Kidney (tissue), 22 donors: ENCODE measurements around the gene ERCC3. TPM values are rescaled to one million over a fixed set of nuclear protein-coding genes. Genes with fewer than 3 reads are reported as not detected.

Experiments used
- DNase-seq, 5 donors: peaks; one replicate each; pipeline ENCODE4 v3.0.0-alpha.2; 2013 to 2020
- FAIRE-seq: peaks from 2 replicates; lab custom pipeline; 2012; peaks lifted over from hg19 to GRCh38; lab: Jason Lieb, UNC
- H3K27ac ChIP-seq, 2 donors: one replicate each; pipeline ENCODE4 v1.7.0; 2013; ENCODE audit warnings: low read depth in 2 of 2, low read length in 2 of 2, inconsistent platforms in 1 of 2
- H3K27me3 ChIP-seq: one replicate; pipeline ENCODE4 v1.7.1; 2013; ENCODE audit warnings: low read length, inconsistent platforms; ENCODE audit not compliant: control insufficient read depth, insufficient read depth
- H3K36me3 ChIP-seq, 3 donors: one replicate each; pipeline versions ENCODE4 v1.7.0 to v1.7.1; 2013; ENCODE audit warnings: low read length in 3 of 3, control low read depth in 1 of 3, inconsistent platforms in 1 of 3; ENCODE audit not compliant: insufficient read depth in 3 of 3, control insufficient read depth in 2 of 3
- H3K4me1 ChIP-seq, 3 donors: one replicate each; pipeline versions ENCODE4 v1.7.0 to v1.7.1; 2013; ENCODE audit warnings: low read length in 3 of 3, inconsistent platforms in 1 of 3, low read depth in 1 of 3; ENCODE audit not compliant: control insufficient read depth in 2 of 3, insufficient read depth in 2 of 3
- H3K4me3 ChIP-seq, 3 donors: one replicate each; pipeline versions ENCODE4 v1.7.0 to v1.8.1; 2013; ENCODE audit warnings: low read length in 3 of 3, control low read depth in 1 of 3, inconsistent platforms in 1 of 3
- H3K9ac ChIP-seq, 3 donors: one replicate each; pipeline versions ENCODE4 v1.7.0 to v1.7.1; 2013; ENCODE audit warnings: low read length in 3 of 3, control low read depth in 1 of 3, inconsistent platforms in 1 of 3
- H3K9me3 ChIP-seq, 3 donors: one replicate each; pipeline versions ENCODE4 v1.7.0 to v1.7.1; 2013; ENCODE audit warnings: low read length in 3 of 3, control low read depth in 1 of 3, inconsistent platforms in 1 of 3; ENCODE audit not compliant: control insufficient read depth in 2 of 3, insufficient read depth in 1 of 3
- CTCF ChIP-seq: IDR thresholded peaks from 3 replicates; pipeline ENCODE4 v1.5.1; 2012; ENCODE audit warnings: mild to moderate bottlenecking, moderate library complexity, borderline replicate concordance; ENCODE audit not compliant: insufficient read depth; ENCODE audit errors: extremely low read depth
- intact Hi-C: fragments of 100-400 bp; cut with DNase I; formaldehyde crosslinking; loops from one replicate; pipeline ENCODE4 v1.11.1; 2022
- long read RNA-seq, 10 donors: library from polyadenylated mRNA in 1 of 10; unstranded in 1 of 10; transcript quantifications; one replicate each; pipeline ENCODE4 v2.0.0 and lab custom pipeline, GENCODE V29; 2021 to 2026
- polyA plus RNA-seq: library from polyadenylated mRNA; stranded (reverse); fragments of 350-450 nt; fragmentation: Illumina TruSeq; extraction: RNeasy Lipid Tissue Mini Kit (QIAGEN cat#74804); gene quantifications from one replicate; pipeline ENCODE4 v1.2.3, GENCODE V29; 2014; ENCODE audit warnings: low read depth, low replicate concordance; ENCODE audit not compliant: insufficient read depth
- total RNA-seq: library from RNA; stranded (reverse); fragmentation: NEBNext Ultra II Directional; extraction: Animal tissue kit (Norgen Biotek cat#: 25700); gene quantifications from one replicate; pipeline ENCODE4 v1.2.1, GENCODE V29; 2021
- donor health status: control.
- donor health status: control.
- donor health status: control.
- donor health status: control.
- donor health status: control.
- donor health status: DM: yes; HTN: yes; CAD: no.
- donor health status: Normal renal cell carcinoma (clear cell type).

Gene ERCC3
- total RNA-seq (37.1 TPM), polyA plus RNA-seq (23.5 TPM)
- long read RNA-seq, donor 1, full-length matches to known transcripts, result 5 of 5 reads
- long read RNA-seq, donor 1, partial matches to known transcripts, result 0 of 5 reads
- long read RNA-seq, donor 1, other reads (novel, unspliced or antisense), result 0 of 5 reads
- long read RNA-seq, donor 2, full-length matches to known transcripts, result 10 of 10 reads
- long read RNA-seq, donor 2, partial matches to known transcripts, result 0 of 10 reads
- long read RNA-seq, donor 2, other reads (novel, unspliced or antisense), result 0 of 10 reads
- long read RNA-seq, donor 3, full-length matches to known transcripts, result 19 of 19 reads
- long read RNA-seq, donor 3, partial matches to known transcripts, result 0 of 19 reads
- long read RNA-seq, donor 3, other reads (novel, unspliced or antisense), result 0 of 19 reads
- long read RNA-seq, donor 4, full-length matches to known transcripts, result 6 of 6 reads
- long read RNA-seq, donor 4, partial matches to known transcripts, result 0 of 6 reads
- long read RNA-seq, donor 4, other reads (novel, unspliced or antisense), result 0 of 6 reads
- long read RNA-seq, donor 5, result 0 reads
- long read RNA-seq, donor 6, full-length matches to known transcripts, result 3 of 8 reads
- long read RNA-seq, donor 6, partial matches to known transcripts, result 5 of 8 reads
- long read RNA-seq, donor 6, other reads (novel, unspliced or antisense), result 0 of 8 reads
- long read RNA-seq, donor 7, full-length matches to known transcripts, result 18 of 26 reads
- long read RNA-seq, donor 7, partial matches to known transcripts, result 5 of 26 reads
- long read RNA-seq, donor 7, other reads (novel, unspliced or antisense), result 3 of 26 reads
- long read RNA-seq, donor 8, full-length matches to known transcripts, result 10 of 10 reads
- long read RNA-seq, donor 8, partial matches to known transcripts, result 0 of 10 reads
- long read RNA-seq, donor 8, other reads (novel, unspliced or antisense), result 0 of 10 reads
- long read RNA-seq, donor 9, full-length matches to known transcripts, result 4 of 4 reads
- long read RNA-seq, donor 9, partial matches to known transcripts, result 0 of 4 reads
- long read RNA-seq, donor 9, other reads (novel, unspliced or antisense), result 0 of 4 reads
- long read RNA-seq, donor 10, full-length matches to known transcripts, result 10 of 10 reads
- long read RNA-seq, donor 10, partial matches to known transcripts, result 0 of 10 reads
- long read RNA-seq, donor 10, other reads (novel, unspliced or antisense), result 0 of 10 reads

DNA sequence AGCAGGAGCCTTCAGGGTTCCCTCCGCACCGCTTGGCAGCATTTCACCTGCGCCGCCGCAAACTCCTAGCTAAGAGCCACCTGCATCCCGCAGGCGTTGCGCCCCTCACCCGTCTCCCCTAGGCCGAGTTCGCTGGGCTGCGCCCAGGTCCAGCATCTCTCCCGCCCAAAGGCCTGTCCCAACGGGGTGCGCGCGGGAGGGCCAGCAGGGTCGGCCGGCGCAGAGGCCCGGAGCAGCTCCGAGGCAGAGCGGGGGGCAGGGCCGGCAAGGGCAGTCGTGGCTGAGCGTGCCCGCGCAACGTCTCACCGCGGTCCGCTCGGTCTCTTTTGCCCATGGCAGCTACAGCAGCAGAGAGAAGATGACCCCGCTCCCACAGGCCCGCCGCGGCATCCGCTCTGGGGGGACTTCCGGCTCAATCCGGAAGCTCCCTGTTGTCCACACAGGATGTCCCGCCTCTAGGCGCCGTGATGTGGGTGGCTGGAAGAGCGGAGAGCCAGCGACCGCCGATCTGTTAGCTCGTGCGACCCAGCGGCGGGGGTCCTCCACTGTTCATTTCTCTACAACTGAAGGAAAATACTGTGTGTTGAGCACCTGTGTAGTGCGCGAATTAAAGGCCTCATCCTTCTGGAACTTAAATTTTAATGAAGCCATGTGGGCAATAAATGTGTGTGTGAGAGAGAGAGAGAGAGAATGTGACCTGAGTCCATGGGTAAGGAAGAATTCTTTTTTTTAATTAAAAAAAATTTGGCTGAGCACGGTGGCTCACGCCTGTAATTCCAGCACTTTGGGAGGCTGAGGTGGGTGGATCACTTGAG, at the start of gene ERCC3:
TSS of gene ERCC3 (minus strand) at position 397 of the 815 bp plus-strand sequence. CDS start at position 334, 63 bp downstream.
- H3K36me3 ChIP-seq, result peaks cover 9 to 24% (median 22%) of the 10 kb centered on the region in 3 donors
- DNase-seq (peak; percentile 91 to 97 (median 94)), FAIRE-seq (no peak)
- H3K4me1 ChIP-seq, result peaks cover 0 to 4% (median 0%) of the 10 kb centered on the region in 3 donors
- no peaks in the 10 kb centered on the region for H3K9me3 ChIP-seq
- H3K27me3 ChIP-seq, result no peaks in the 10 kb centered on the region
- H3K9ac ChIP-seq, result peak within 1 kb of the TSS; percentile 21 to 84 (median 78)
- H3K4me3 ChIP-seq, result peak within 1 kb of the TSS; percentile 54 to 93 (median 84)
- no peak for TF ChIP-seq CTCF
- intact Hi-C loops, result no loop called here
- H3K27ac ChIP-seq, result peak within 1 kb of the TSS in 1 of 2 donors; percentile 63

GRCh38 chr2:127343277-127343676, 49.3 kb upstream of the ERCC3 start:
- H3K36me3 ChIP-seq, result peaks cover 0 to 3% (median 0%) of the 10 kb centered on the region in 3 donors
- H3K27ac ChIP-seq, result no peak overlapping the region
- H3K9ac ChIP-seq, result no peak overlapping the region
- no peak for FAIRE-seq
- no peaks in the 10 kb centered on the region for H3K27me3 ChIP-seq
- no peak for DNase-seq
- peaks cover 0 to 2% (median 0%) of the 10 kb centered on the region in 3 donors for H3K4me1 ChIP-seq
- H3K9me3 ChIP-seq, result no peaks in the 10 kb centered on the region
- TF ChIP-seq CTCF, result no peak
- intact Hi-C loops, result no loop called here
- no peak overlapping the region for H3K4me3 ChIP-seq

GRCh38 chr2:127342101-127342500, 48.2 kb upstream of the ERCC3 start:
- no peaks in the 10 kb centered on the region for H3K9me3 ChIP-seq
- intact Hi-C loops, result no loop called here
- H3K27me3 ChIP-seq, result no peaks in the 10 kb centered on the region

More at GRCh38 chr2:127342101-127342500, 48.2 kb upstream of the ERCC3 start:
- Histone ChIP-seq H3K36me3 (peaks cover 0 to 10% (median 3%) of the 10 kb centered on the region in 3 donors), H3K27ac (no peak overlapping the region), H3K4me3 (no peak overlapping the region), H3K9ac (no peak overlapping the region), H3K4me1 (peaks cover 0 to 2% (median 0%) of the 10 kb centered on the region in 3 donors)
- FAIRE-seq (no peak), DNase-seq (no peak)
- TF ChIP-seq CTCF, result no peak
